Left cardiac atrium (tissue), 4 donors: ENCODE data around the gene ECSIT. TPM values are rescaled to one million over a fixed set of nuclear protein-coding genes. Genes with fewer than 3 reads are reported as not detected.

Experiments
- ATAC-seq, 2 donors: fragments of 200-7000 bp; cut with Tn5 transposase; one replicate each; pipeline ENCODE4 v1.9.1; 2020; ENCODE audit warnings: mild to moderate bottlenecking in 2 of 2, moderate library complexity in 2 of 2
- DNase-seq: peaks from one replicate; pipeline ENCODE4 v3.0.0-alpha.2; 2020
- intact Hi-C, 2 donors: fragments of 100-400 bp; cut with DNase I; formaldehyde crosslinking; loops; one replicate each; pipeline versions ENCODE4 v1.14.1 to v1.15.1; 2022 to 2023
- total RNA-seq, 2 donors: library from RNA; stranded (reverse); fragmentation: NEBNext Ultra II Directional; extraction: Animal tissue kit (Norgen Biotek cat#: 25700); gene quantifications; one replicate each; pipeline ENCODE4 v1.2.1, GENCODE V29; 2021
- donor health status: DM: no; HTN: yes; CAD: no.
- donor health status: DM: no; HTN: yes; CAD: no; lungs with severe emphysema.
- donor health status: DM: yes; HTN: yes; CAD: no.
- donor health status: Dilated cardiomyopathy.

ECSIT gene
- total RNA-seq, 2 donors from 2014 or later: 99.4 to 105 TPM

- intact Hi-C loops: no loop called here
- DNase-seq (no peak), ATAC-seq (no peak)
Measured at GRCh38 chr19:11506967-11507366, 22.0 kb downstream of the ECSIT start.

GRCh38 chr19:11506101-11506555 is 22.8 kb downstream of the ECSIT start:
- peak; percentile 22 to 33 for ATAC-seq
- intact Hi-C loops: no loop called here
- DNase-seq: no peak

- peak; percentile 90 to 92 for ATAC-seq
- peak; percentile 94 for DNase-seq
- intact Hi-C loops: no loop called here
Measured at GRCh38 chr19:11505504-11506100, 23.3 kb downstream of the ECSIT start, which contains the start of gene ZNF653. TSS of gene ZNF653 (minus strand) at chr19:11505839. CDS start at chr19:11505786, 53 bp downstream.

- intact Hi-C loops: no loop called here
- DNase-seq (peak; percentile 99), ATAC-seq (peak; percentile 96 to 97)
Measured at GRCh38 chr19:11505032-11505503, 23.9 kb downstream of the ECSIT start.

- intact Hi-C loops: no loop called here
- ATAC-seq (no peak), DNase-seq (no peak)
Measured at GRCh38 chr19:11504502-11505031, 24.4 kb downstream of the ECSIT start.

GRCh38 chr19:11499890-11500420 is 29.0 kb downstream of the ECSIT start:
- intact Hi-C loops: no loop called here
- DNase-seq (no peak), ATAC-seq (no peak)

GRCh38 chr19:11499220-11499726 is 29.7 kb downstream of the ECSIT start:
- DNase-seq: no peak
- intact Hi-C loops: no loop called here
- ATAC-seq: no peak

- DNase-seq (peak; percentile 72), ATAC-seq (peak; percentile 51 to 75)
- intact Hi-C loops: loop anchor here in 1 of 2 donors (1.0 kb wide), 1 partner anchor 91 kb away; no protein-coding TSS in a partner anchor
Measured at GRCh38 chr19:11496391-11497163, 32.4 kb downstream of the ECSIT start.

- intact Hi-C loops: loop anchor here in 1 of 2 donors (1.0 kb wide), 1 partner anchor 91 kb away; no protein-coding TSS in a partner anchor
- peak in 1 of 2 donors; percentile 6 for ATAC-seq
- DNase-seq: no peak
Measured at GRCh38 chr19:11495885-11496284, 33.0 kb downstream of the ECSIT start.

GRCh38 chr19:11495481-11495880 is 33.5 kb downstream of the ECSIT start:
- intact Hi-C loops: no loop called here
- no peak for ATAC-seq
- DNase-seq: no peak

- DNase-seq (no peak), ATAC-seq (no peak)
- intact Hi-C loops: no loop called here
Measured at GRCh38 chr19:11494634-11495285, 34.2 kb downstream of the ECSIT start.

GRCh38 chr19:11489378-11489777 is 39.6 kb downstream of the ECSIT start:
- ATAC-seq: no peak
- intact Hi-C loops: loop anchor here in 1 of 2 donors (10.0 kb wide), 1 partner anchor 195 kb away; the partner anchor contains the start of gene TSPAN16
- no peak for DNase-seq

- ATAC-seq: no peak
- DNase-seq: no peak
- intact Hi-C loops: loop anchor here in 1 of 2 donors (10.0 kb wide), 1 partner anchor 192 kb away; the partner anchor contains the start of gene TSPAN16
Measured at GRCh38 chr19:11486661-11487503, 42.1 kb downstream of the ECSIT start.

GRCh38 chr19:11485245-11485837 is 43.6 kb downstream of the ECSIT start:
- DNase-seq: no peak
- intact Hi-C loops: loop anchor here in 1 of 2 donors (10.0 kb wide), 1 partner anchor 191 kb away; the partner anchor contains the start of gene TSPAN16

GRCh38 chr19:11483366-11484111 is 45.4 kb downstream of the ECSIT start:
- ATAC-seq: no peak
- intact Hi-C loops: loop anchor here in 1 of 2 donors (10.0 kb wide), 1 partner anchor 189 kb away; the partner anchor contains the start of gene TSPAN16
- DNase-seq: no peak

More at GRCh38 chr19:11485245-11485837, 43.6 kb downstream of the ECSIT start:
- ATAC-seq: no peak

- peak; percentile 90 for DNase-seq
- peak; percentile 89 to 93 for ATAC-seq
- intact Hi-C loops: loop anchor here in 1 of 2 donors (10.0 kb wide), 1 partner anchor 188 kb away; the partner anchor contains the start of gene TSPAN16
Measured at GRCh38 chr19:11482384-11483050, 46.4 kb downstream of the ECSIT start.
